Measurements from ENCODE around the gene MRPS6. TPM values are rescaled to one million over a fixed set of nuclear protein-coding genes. Genes with fewer than 3 reads are reported as not detected.

The MRPS6 gene
- total RNA-seq, 1 experiment from 2014 or later: 41.0 TPM

DNA sequence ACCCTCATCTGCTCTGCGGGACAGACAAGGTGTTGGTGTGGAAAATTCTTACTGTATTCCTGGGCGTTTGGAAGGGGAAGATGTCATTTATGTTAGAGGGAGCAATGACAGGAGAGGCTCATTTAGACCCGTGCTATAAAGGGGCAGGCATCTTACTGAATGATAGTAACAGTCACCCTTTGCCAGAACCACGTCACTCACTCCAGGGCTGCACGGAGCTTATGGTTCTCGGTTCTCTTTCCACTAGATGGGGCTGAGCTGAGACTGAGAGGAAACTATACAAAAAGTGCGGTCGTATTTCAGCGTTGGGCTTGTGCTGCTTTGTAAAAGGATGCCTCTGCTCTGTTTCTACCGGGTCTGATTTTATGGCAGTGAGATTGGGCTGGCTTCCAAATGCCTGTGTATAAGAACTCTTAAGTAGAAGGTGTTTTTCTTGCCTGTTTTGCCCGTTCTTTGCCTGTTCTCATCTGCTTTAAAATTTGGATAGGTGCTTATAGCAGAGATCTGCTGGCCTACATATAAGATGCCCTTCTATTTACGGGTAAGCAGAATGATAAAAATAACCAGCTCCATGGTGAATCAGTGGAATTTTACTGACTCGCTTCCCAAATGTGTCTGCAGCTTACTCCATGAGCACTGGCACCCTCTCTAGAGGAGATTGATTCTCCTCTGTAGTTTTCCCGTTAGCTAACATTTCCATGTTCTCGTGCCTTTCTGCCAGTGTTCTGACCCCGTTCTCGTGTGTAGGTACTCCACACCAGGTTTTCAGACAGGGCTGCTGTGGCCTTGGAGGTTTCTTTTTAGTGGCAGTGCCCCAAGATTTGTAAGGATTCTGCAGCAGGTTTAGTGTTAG, 55.9 kb downstream of the MRPS6 start:
- intact Hi-C loops (cut with micrococcal nuclease; ENCODE audit: unreplicated experiment): no loop called here
- Histone ChIP-seq H3K36me3 (ENCODE audit: low read depth) (no peaks in the 10 kb centered on the region), H3F3A (ENCODE audit: insufficient read depth, low read depth) (no peaks in the 10 kb centered on the region), H2AFZ (no peak overlapping the region), H3K79me2 (ENCODE audit: low read depth) (0 out of 2 replicates have a peak, but pooled peaks cover 1% of the 10 kb centered on the region), H4K20me1 (ENCODE audit: insufficient read depth) (no peaks in the 10 kb centered on the region), H3K27ac (no peak overlapping the region), H3K9me3 (ENCODE audit: insufficient read depth, low read depth) (no peaks in the 10 kb centered on the region), H3K27me3 (ENCODE audit: insufficient read depth, low read depth) (no peaks in the 10 kb centered on the region), H3K4me3 (no peak overlapping the region), H3K4me1 (replicated peaks; ENCODE audit: insufficient read depth) (no peaks in the 10 kb centered on the region), H3K9me2 (ENCODE audit: insufficient read depth) (no peaks in the 10 kb centered on the region), H3K4me2 (no peak overlapping the region)
- POLR2A ChIA-PET (ENCODE audit: unreplicated experiment): no interaction called here
- no peak for DNase-seq
- no peak for TF ChIP-seq EZH2 (IDR thresholded peaks at IDR 0.05; ENCODE audit: low read depth)
- TF ChIP-seq, protein P1, sequence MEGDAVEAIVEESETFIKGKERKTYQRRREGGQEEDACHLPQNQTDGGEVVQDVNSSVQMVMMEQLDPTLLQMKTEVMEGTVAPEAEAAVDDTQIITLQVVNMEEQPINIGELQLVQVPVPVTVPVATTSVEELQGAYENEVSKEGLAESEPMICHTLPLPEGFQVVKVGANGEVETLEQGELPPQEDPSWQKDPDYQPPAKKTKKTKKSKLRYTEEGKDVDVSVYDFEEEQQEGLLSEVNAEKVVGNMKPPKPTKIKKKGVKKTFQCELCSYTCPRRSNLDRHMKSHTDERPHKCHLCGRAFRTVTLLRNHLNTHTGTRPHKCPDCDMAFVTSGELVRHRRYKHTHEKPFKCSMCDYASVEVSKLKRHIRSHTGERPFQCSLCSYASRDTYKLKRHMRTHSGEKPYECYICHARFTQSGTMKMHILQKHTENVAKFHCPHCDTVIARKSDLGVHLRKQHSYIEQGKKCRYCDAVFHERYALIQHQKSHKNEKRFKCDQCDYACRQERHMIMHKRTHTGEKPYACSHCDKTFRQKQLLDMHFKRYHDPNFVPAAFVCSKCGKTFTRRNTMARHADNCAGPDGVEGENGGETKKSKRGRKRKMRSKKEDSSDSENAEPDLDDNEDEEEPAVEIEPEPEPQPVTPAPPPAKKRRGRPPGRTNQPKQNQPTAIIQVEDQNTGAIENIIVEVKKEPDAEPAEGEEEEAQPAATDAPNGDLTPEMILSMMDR (conservative IDR thresholded peaks at IDR 0.05): no peak
- CTCF ChIA-PET: no interaction called here
- BruUV-seq (replicated peaks): no TSS peak

DNA sequence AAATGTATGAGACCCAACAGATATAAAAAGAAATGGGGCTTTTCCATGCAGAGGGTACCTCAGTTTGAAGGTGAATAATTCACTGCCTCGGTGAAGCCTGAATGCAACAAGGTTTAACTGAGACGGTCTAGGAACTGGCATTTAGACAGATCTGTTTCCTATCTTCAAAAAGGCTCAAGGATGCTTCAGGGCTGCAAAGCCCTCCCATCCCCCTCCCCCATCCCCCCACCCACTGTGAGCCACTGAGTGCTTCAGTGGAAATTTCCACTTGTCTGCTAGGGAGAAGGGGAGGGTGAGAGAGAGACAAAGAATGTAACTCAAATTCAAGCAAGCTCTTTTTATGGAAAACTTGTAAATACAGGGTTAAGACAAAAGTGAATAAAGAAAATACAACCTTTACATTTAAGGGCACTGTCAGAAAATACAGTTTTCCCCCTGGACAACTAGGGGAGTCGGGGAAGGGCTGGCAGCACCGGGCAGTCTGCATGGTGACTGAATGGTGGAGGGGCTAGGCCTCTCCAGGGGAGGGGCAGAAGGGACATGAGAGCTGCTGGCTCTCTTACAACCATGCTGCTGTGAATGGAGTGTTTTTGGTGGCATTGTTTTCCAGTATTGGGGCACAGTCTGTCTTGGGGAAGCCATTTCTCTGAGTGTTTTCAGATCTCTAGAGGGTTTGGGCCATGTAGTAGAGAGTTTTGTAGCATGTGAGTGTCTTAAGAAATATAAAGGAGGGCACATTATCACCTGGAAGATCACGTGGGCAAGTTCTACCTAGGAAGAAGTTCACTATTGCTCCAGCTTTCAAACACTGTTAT, 56.7 kb downstream of the MRPS6 start:
- H3K9me2 ChIP-seq (ENCODE audit: insufficient read depth): no peaks in the 10 kb centered on the region
- CTCF ChIA-PET: no interaction called here
- no peaks in the 10 kb centered on the region for H3K27me3 ChIP-seq (ENCODE audit: insufficient read depth, low read depth)
- H3K27ac ChIP-seq: no peak overlapping the region
- BruUV-seq (replicated peaks): no TSS peak
- DNase-seq: no peak
- H4K20me1 ChIP-seq (ENCODE audit: insufficient read depth): no peaks in the 10 kb centered on the region
- TF ChIP-seq, protein P1 (conservative IDR thresholded peaks at IDR 0.05): no peak
- TF ChIP-seq EZH2 (IDR thresholded peaks at IDR 0.05; ENCODE audit: low read depth): no peak
- no peaks in the 10 kb centered on the region for H3K9me3 ChIP-seq (ENCODE audit: insufficient read depth, low read depth)
- POLR2A ChIA-PET (ENCODE audit: unreplicated experiment): no interaction called here
- no peaks in the 10 kb centered on the region for H3F3A ChIP-seq (ENCODE audit: insufficient read depth, low read depth)
- intact Hi-C loops (cut with micrococcal nuclease; ENCODE audit: unreplicated experiment): no loop called here
- H3K4me2 ChIP-seq: no peak overlapping the region
- H3K4me3 ChIP-seq: no peak overlapping the region
- no peaks in the 10 kb centered on the region for H3K36me3 ChIP-seq (ENCODE audit: low read depth)
- no peak overlapping the region for H2AFZ ChIP-seq
- no peaks in the 10 kb centered on the region for H3K4me1 ChIP-seq (replicated peaks; ENCODE audit: insufficient read depth)
- H3K79me2 ChIP-seq (ENCODE audit: low read depth): 0 out of 2 replicates have a peak, but pooled peaks cover 6% of the 10 kb centered on the region

DNA sequence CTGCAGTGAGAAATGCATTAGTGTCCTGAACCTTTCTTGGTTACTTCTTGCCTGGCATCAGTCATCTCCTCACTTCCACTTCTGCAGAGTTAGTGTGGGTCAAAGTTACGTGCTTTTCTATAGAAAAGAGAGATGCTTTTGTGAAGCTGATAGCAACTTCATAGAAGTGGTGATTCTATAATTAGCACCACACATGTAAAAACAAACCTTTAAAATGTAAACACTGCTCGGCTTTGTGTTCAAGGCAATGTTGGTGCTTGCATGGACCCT, 57.3 kb downstream of the MRPS6 start:
- Histone ChIP-seq H3K36me3 (ENCODE audit: low read depth) (no peaks in the 10 kb centered on the region), H3F3A (ENCODE audit: insufficient read depth, low read depth) (no peaks in the 10 kb centered on the region), H4K20me1 (ENCODE audit: insufficient read depth) (no peaks in the 10 kb centered on the region), H3K4me1 (replicated peaks; ENCODE audit: insufficient read depth) (no peaks in the 10 kb centered on the region), H2AFZ (no peak overlapping the region), H3K4me2 (no peak overlapping the region), H3K9me3 (ENCODE audit: insufficient read depth, low read depth) (no peaks in the 10 kb centered on the region), H3K27ac (no peak overlapping the region), H3K9me2 (ENCODE audit: insufficient read depth) (no peaks in the 10 kb centered on the region), H3K79me2 (ENCODE audit: low read depth) (0 out of 2 replicates have a peak, but pooled peaks cover 6% of the 10 kb centered on the region), H3K4me3 (no peak overlapping the region), H3K27me3 (ENCODE audit: insufficient read depth, low read depth) (no peaks in the 10 kb centered on the region)
- BruUV-seq (replicated peaks): no TSS peak
- POLR2A ChIA-PET (ENCODE audit: unreplicated experiment): no interaction called here
- no peak for TF ChIP-seq EZH2 (IDR thresholded peaks at IDR 0.05; ENCODE audit: low read depth)
- TF ChIP-seq, protein P1 (conservative IDR thresholded peaks at IDR 0.05): no peak
- CTCF ChIA-PET: no interaction called here
- no peak for DNase-seq
- intact Hi-C loops (cut with micrococcal nuclease; ENCODE audit: unreplicated experiment): no loop called here

Measured in PC-9 (cell line).